GM19467 (cell line): ENCODE data around the gene DNM2.
"Not testable (repeated sequence)": the region's sequence is repeated elsewhere in the genome, so short reads cannot be mapped to it uniquely, and the experiment has no call there.

Experiments used
- ATAC-seq: cut with Tn5 transposase; IDR thresholded peaks from one replicate; pipeline ENCODE4 v1.9.1; 2021; ENCODE audit warnings: mild to moderate bottlenecking, moderate library complexity; ENCODE audit not compliant: unreplicated experiment

Gene DNM2

GRCh38 chr19:10717356-10718204 lies at the start of gene DNM2:
Gene DNM2, plus strand, starts transcription at chr19:10718079. Its CDS starts 164 bp downstream, at chr19:10718243.
- ATAC-seq: peak; percentile 82

DNA sequence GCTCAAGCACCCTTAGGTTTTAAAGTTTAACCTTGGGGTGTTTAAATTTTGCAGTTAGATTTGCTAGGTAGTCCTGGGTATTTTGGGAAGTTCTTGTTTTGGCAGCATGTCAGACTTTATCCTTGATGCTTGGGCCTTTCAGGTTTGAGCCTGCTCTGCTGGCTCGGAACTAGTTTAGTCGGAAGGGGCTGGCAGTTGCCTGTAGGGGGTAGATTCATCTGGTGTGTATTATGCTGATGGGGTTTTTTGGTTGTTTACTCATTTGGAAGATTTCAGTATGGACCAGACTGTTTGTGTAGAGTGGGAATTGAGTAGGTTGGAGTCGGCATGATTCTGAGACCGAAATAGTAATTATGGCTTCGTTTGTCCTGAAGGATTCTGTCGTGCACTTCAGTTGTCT lies 48.6 kb upstream of the DNM2 start:
- no peak for ATAC-seq

- no peak for ATAC-seq
These were observed 47.7 kb upstream of the DNM2 start for GRCh38 chr19:10670182-10670581.

DNA sequence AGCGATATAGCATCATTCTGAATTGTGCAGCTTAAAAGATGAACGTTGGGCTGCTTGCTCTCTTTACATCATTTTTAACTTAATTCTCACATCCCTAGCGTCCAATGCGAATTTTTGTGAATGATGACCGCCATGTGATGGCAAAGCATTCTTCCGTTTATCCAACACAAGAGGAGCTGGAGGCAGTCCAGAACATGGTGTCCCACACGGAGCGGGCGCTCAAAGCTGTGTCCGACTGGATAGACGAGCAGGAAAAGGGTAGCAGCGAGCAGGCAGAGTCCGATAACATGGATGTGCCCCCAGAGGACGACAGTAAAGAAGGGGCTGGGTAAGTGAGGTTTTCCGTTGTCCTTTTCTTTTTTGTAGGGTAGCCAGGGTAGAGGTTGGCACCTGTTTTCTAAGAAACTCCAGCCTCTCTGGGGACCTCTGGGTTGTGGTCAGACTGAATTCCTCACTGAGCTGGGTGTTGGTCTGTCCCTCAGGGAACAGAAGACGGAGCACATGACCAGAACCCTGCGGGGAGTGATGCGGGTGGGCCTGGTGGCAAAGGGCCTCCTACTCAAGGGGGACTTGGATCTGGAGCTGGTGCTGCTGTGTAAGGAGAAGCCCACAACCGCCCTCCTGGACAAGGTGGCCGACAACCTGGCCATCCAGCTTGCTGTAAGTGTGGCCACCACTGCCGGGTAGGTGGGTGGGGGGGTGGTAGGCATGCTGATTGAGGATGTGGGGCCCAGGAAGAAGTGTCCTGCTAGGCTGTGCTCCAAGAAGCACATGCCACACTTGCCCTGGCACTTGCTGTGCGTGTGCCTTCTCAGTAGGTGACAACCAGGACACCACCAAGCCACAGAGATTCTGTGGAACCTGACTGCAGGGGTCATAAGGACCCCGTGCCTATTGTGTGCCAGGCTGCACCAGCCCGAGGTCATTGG lies 46.7 kb upstream of the DNM2 start:
- no peak for ATAC-seq

GRCh38 chr19:10671922-10672321 lies 46.0 kb upstream of the DNM2 start:
- ATAC-seq: not testable (repeated sequence)

DNA sequence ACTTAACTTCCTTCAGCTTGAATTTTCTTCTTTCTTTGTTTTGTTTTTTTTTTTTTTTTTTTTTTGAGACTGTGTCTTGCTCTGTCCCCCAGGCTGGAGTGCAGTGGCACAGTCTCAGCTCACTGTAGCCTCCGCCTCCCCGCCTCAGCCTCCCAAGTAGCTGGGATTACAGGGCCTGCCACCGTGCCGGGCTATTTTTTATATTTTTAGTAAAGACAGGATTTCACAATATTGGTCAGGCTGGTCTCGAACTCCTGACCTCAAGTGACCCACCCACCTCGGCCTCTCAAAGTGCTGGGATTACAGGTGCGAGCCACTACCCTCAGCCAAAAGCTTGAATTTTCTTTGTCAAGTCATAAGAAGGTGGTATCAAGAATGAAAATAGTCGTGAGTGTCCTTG lies 42.7 kb upstream of the DNM2 start:
- ATAC-seq: not testable (repeated sequence)

DNA sequence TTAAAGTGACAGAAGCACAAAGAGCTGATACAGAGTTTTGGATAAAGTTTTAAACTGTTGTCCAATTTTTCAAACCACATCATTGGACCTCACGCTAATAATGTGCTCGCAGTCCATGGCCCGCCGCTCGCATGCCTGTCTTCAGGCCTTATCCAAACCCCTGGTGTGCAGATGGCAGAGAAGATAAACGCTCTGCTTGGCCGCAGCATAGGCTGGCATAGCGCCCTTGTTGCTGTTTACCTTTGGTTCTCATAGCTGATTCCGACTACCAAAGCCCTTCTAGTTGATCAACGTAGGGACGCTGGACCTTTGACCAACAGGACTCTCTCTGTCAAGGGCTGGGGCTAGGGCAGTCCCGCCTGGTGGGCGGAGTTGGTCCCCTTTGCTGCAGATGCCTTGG lies 40.1 kb upstream of the DNM2 start:
- no peak for ATAC-seq

DNA sequence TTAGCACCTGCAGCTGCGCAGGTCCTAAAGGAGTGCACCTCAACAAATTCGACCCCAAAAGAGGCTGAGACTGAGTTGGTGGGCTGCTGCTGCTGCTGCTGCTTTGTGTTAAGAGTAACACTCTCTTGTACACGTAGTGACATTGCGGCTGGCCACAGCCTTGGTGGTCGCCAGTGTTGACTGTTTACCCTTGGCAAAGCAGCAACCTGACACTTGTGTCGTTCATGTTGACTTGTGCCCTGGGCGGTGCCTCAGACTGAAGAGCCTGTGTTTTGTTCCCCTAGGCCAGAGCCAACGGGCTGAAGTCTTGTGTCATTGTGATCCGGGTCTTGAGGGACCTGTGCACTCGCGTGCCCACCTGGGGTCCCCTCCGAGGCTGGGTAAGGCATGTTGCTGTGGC lies 39.1 kb upstream of the DNM2 start:
- ATAC-seq: no peak

- ATAC-seq: no peak
These were observed 38.1 kb upstream of the DNM2 start for GRCh38 chr19:10679743-10680142.

DNA sequence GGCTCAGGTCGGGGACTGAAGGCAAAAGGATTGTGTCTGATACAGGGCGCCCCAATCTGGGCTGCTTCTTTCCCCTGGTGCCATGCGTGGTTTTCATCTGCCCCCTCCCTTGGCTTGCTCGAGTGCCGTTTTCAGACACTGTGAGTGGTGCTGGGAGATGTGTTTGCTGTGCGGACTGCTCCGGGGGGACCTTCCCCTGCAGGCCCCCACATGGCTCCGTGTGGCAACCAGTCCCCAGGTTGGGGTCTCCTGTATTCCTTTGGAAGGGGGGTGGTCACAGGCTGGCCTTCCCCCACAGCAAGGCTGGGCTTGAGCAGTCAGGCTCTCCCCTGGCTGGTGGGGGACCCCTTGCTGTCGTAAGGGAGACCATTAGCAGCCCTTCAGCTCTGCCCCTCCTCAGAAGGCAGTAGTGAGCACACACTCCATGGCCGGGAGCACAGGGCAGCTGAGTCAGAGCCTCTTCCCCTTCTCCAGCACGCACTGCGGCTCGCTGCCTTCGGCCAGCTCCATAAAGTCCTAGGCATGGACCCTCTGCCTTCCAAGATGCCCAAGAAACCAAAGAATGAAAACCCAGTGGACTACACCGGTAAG lies 37.2 kb upstream of the DNM2 start:
- ATAC-seq: no peak

- ATAC-seq: no peak
These were observed 36.2 kb upstream of the DNM2 start for GRCh38 chr19:10681658-10682057.

DNA sequence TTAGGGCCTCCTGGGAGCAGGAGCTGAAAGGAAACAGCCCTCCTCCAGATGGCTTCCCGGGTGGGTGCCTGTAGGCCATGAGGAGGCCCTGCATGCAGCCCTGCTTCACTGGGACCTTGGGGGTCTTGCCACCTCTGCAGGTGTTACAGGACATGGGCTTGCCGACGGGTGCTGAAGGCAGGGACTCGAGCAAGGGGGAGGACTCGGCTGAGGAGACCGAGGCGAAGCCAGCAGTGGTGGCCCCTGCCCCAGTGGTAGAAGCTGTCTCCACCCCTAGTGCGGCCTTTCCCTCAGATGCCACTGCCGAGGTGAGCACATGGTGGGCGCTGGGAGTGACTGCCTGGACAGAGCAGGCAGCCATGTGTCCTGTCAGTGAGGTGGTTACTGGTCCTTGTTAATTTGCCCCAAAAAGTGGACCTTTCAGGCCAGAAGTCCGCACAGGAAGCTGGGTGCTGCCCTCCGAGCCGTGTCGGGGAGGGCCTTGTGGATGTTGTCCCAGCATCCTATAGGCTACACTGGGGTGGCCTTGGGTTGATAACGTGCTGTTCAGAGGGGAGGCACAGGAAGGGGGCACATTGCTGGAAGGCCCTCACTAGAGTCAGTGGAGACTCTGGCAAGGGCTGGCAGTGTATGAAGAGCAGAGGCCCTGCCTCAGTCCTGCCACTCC lies 35.3 kb upstream of the DNM2 start:
- no peak for ATAC-seq

DNA sequence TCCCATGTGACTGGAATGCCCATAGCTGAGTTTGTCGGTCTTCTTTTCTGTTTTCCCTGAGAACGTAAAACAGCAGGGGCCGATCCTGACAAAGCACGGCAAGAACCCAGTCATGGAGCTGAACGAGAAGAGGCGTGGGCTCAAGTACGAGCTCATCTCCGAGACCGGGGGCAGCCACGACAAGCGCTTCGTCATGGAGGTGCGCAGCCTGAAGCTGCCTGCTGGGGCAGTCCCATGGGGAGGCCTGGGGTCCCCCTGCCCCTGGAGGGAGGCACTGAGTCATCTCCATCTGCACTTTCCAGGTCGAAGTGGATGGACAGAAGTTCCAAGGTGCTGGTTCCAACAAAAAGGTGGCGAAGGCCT lies 34.8 kb upstream of the DNM2 start:
- ATAC-seq: no peak

- ATAC-seq: no peak
These were observed 34.3 kb upstream of the DNM2 start for GRCh38 chr19:10683582-10683981.

- no peak for ATAC-seq
These were observed 32.7 kb upstream of the DNM2 start for GRCh38 chr19:10685210-10685609.

GRCh38 chr19:10686193-10686592 lies 31.7 kb upstream of the DNM2 start:
- ATAC-seq: no peak

- no peak for ATAC-seq
These were observed 31.0 kb upstream of the DNM2 start for GRCh38 chr19:10686661-10687517.

DNA sequence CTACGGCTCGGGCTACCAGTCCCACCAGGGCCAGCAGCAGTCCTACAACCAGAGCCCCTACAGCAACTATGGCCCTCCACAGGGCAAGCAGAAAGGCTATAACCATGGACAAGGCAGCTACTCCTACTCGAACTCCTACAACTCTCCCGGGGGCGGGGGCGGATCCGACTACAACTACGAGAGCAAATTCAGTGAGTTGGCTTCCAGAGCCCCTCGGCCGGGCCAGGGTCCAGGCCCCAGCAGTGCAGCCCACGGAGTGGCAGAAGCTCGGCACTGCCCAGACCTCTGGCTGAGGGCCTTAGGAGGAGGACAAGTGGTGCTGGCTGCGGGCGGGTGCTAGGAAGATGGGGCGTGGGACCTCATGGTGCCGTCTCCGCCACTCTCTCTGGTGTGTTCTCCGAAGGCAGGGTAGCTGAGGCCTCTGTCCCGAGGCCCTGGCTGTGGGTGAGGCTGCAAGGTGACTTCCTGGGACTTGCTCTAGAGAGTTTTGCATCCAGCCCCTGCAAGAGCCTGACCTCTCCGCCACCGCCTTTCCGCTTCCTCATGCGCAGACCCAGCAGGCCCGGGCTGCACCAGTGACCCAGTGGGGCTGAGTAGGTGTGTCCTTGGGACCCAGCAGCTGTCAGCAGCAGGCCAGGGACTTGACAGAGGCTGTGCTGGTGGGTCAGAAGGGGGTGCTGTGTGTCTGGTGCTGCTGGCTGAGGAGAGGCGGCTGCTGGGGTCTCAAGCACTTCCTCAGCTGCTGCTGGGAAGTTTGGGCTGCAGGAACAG lies 30.2 kb upstream of the DNM2 start:
- ATAC-seq: no peak

GRCh38 chr19:10688545-10689280 lies 29.2 kb upstream of the DNM2 start:
- ATAC-seq: no peak
